HG03159 (cell line): ENCODE measurements around the gene PPP1R36.
"Not testable (repeated sequence)": the region's sequence is repeated elsewhere in the genome, so short reads cannot be mapped to it uniquely, and the experiment has no call there.

Experiments
- ATAC-seq: cut with Tn5 transposase; IDR thresholded peaks from one replicate; pipeline ENCODE4 v1.9.1; 2021; ENCODE audit warnings: mild to moderate bottlenecking, moderate library complexity; ENCODE audit not compliant: unreplicated experiment

Gene PPP1R36

DNA sequence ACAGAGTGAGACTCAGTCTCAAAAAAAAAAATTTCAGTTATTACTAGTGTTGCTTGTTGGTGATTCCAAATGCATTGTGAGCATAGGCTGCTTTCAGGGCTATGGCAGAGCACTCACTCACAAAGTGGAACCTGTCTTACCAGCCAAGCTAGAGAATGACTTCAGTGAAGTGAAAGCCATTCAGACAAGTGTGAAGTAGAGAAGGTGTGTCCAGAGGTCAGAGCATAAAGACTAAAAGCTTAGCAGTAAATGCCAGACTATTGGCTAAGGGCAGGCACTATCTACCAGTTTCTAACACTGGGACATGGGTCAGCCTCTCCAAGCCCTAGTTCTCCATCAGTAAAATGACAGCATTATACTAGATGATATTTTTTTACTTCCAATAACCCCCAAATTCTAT, 12.7 kb downstream of the PPP1R36 start:
- no peak for ATAC-seq

- no peak for ATAC-seq
These were observed 13.9 kb downstream of the PPP1R36 start for GRCh38 chr14:64563696-64564095.

DNA sequence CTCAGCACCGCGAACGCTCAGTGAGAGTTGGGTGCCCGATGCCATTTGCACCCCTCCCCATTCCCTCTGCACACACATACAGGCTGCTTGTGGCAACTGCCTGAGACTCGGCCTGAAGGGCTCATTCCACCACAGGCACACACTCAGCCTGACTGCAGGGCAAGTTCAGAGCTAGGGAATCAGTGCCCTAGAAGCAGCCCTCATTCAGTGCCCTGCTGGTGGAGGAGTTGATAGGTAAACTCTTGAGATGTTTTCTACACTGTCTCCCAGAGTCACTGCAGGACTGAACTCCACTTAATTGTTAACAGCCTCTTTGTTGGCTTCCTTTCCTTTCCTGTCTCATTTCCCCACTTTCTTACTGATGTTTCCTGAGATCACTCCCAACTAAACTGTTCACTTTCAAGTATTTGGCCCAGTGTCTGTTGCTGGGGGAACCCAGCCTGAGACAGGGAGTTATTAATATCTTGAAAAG, 16.9 kb downstream of the PPP1R36 start:
- ATAC-seq = no peak

GRCh38 chr14:64569138-64569631, 19.4 kb downstream of the PPP1R36 start:
- ATAC-seq = no peak

GRCh38 chr14:64569646-64570045, 19.9 kb downstream of the PPP1R36 start:
- not testable (repeated sequence) for ATAC-seq

DNA sequence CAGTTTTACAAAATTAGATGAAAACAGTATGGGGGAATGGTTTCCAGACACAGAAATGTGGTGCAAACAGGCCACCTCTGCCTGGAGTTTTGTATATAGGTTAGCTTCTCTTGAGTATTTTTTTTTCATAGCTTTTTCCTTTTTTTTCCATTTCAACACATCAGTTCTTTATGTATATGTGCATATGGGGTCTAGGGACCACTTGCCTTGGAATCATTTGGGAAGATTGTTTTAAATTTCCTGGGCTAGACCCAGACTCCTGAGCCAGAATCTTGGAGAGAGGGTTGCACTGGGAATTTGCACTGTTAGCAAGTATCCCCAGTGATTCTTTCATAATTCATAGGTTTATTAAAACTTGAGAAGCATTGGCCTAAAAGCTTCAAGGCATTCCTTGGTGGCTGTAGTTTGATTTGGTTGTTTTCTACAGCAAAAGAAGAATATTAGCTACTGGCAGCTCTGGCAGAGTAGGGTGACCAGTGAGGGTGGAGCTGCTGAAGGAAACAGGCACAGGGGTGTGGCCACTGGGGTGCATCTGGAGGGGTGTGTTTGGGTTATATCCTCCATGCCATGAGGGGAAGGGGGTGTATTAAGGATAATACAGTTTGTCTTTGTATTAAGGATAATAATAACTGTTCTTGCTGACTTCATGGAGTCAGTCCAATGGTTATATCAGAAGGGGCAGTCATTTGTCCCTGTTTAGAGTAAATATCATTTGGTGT, 22.8 kb downstream of the PPP1R36 start:
- ATAC-seq = no peak

DNA sequence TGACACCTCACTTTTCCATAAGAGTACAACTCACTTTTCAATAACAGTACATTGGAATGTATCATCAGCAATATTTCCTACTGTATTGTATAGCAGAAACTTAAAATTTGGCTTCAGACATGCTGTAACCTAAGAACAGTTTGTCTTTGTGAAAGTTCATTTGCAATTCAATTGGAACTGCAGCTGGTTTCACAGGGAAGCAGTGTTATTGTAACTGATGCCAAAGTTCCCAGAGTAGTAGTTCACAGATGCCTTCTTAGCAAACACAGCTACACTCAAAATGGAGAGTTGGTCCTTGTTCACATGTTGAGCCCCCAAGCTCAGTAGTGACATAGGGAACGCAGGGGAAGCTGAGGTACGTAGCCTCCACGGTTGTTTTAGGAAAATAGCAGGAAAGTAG, 23.3 kb downstream of the PPP1R36 start:
- ATAC-seq = no peak

- ATAC-seq = no peak
These were observed 24.8 kb downstream of the PPP1R36 start for GRCh38 chr14:64574371-64575107.

DNA sequence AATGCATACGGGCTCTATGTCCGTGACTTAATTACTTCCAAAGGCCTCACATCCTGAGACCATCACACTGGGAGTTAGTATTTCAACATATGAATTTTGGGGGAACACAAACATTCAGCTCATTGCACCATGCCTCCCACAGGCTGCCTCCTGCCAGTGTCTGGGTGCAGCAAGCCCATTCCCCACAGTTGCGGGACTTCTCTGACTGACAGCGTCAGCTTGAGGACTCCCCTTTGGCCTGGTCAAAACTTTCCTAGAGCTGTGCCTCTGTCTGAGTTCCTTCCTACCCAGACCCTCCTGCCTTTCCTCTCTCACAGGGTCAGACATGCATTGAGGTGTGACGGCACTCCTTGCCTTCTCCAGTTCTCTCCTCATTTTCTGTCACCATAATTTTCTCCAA, 27.4 kb downstream of the PPP1R36 start:
- ATAC-seq = no peak

DNA sequence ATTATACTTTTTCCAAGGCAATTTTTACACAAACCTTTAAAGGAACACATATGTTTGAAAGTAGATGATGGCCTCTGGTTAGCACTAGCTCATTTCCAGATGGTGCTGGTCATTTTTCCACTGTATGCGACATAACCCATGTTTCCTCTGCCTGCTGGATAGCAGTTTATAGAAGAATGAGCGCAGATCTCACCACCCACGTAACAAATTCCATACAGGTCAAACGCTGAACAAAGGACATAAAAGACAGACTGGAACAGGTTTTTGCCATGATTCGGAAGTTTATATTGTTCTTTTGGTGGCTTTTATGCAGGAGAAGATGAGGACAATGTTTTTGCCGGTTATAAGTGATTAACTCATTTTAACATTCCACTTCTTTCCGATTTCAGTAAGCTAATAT, 30.7 kb downstream of the PPP1R36 start:
- no peak for ATAC-seq

- no peak for ATAC-seq
These were observed 31.6 kb downstream of the PPP1R36 start for GRCh38 chr14:64581363-64581762.

DNA sequence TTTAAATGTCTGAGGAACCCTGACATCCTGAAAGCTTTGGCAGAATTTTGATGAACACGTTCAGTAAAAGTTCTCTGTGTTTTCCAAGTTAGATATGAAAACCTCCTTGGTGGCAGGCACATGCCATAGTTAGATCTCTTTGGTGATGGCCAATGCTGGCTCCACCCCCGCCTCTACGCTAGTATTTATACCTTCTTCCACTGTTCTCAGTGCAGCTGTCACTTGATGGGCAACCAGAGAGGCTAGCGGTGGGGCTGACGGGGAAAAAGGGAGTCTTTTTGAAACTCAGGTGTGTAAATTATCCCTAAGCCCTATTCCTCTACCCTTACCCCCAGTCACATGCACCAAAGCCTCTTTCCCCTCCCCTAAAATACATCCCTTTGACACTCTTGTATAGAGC, 32.1 kb downstream of the PPP1R36 start:
- ATAC-seq = no peak

GRCh38 chr14:64584190-64584589, 34.4 kb downstream of the PPP1R36 start:
- no peak for ATAC-seq

- ATAC-seq = no peak
These were observed 42.0 kb downstream of the PPP1R36 start for GRCh38 chr14:64591809-64592208.

DNA sequence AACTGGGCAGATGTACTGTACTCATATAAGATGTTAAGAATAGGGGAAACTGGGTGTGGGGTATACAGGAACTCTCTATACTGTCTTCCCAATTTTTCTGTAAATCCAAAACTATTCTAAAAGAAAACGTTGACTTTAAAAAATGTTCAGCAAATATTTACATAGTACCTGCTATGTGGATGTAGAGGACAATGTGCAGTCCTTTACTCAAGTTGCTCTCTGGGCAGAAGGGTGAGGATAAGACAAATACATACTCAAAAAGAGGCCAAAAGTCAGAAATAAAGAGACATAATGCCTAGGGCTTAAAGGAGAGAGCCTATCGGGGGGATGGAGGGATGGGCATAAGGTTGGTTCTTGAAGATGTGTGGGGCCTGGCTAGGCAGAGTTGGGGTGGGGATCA, 44.7 kb downstream of the PPP1R36 start:
- no peak for ATAC-seq

- ATAC-seq = no peak
These were observed 48.6 kb downstream of the PPP1R36 start for GRCh38 chr14:64598404-64598803.

DNA sequence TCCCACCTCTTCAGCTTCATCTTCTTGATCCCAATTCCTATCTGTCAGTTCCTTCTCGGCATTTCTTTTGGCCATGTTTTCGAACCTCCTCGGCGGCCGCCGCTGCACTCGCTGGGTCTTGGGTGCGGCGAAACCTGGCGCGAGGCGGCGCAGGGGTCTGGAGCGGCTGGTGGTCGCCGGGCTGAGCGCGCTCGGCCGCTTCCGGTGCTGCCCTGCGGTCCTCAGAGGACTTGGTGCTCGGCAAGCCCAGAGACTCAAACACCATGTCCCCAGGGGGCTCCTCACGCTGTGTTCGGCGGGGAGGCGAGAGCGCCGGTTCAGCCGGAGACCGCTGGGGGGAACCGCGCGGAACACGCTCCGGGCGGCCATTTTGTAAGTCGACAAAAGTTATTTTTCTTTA, 51.8 kb downstream of the PPP1R36 start:
- no peak for ATAC-seq

DNA sequence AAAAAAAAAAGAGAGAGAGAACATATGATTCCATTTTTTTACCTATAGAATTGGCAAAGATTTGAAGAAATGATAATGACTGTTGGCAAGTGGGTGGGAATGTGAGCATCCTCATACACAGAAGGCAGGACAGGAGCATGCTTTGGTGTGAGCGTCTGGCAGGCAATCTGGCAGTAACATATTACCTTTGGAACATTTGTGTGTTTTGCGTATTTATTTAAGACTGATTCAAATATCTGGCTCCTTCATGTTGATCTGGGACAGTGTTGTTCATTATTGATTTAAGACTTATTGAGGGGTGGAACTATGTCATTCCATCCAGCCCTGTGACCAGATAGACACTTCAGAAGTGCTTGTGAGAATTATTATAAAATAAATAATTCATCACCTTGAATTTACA, 53.1 kb downstream of the PPP1R36 start:
- ATAC-seq = no peak

GRCh38 chr14:64604001-64604400, 54.2 kb downstream of the PPP1R36 start:
- ATAC-seq = no peak

DNA sequence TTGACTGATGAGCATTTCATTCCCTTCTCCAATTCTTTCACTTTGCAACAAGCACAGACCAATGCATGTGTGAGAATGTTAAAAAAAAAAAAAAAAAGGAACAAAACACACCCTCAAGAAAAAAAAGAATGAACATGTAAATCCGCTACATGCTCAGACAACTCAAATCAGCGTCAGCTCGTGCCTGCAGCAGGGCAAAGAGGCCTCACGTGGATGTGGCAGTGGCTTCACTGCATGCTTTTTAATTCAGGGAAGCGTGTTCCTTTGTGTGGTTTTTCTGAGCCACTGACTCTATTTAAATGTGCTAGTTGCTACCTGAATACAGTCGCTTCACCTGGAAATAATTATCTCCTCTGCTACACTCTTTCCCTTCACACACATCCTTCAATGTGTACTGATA, 55.1 kb downstream of the PPP1R36 start:
- ATAC-seq = no peak

- ATAC-seq = no peak
These were observed 56.3 kb downstream of the PPP1R36 start for GRCh38 chr14:64605926-64606685.
